Naive thymus-derived CD4-positive, alpha-beta T cell (primary cell): ENCODE data around the gene CCDC50. TPM values are rescaled to one million over a fixed set of nuclear protein-coding genes. Genes with fewer than 3 reads are reported as not detected.

ENCODE experiments used
- ATAC-seq: fragments of 150-1000 bp; cut with Tn5 transposase; 2 replicates; pipeline ENCODE4 v1.10.0; 2021; ENCODE audit warnings: mild to moderate bottlenecking, moderate library complexity
- CTCF ChIA-PET: fragments of 350-600 bp; sonication (Branson Sonifier 250); formaldehyde crosslinking; loops from one replicate; lab custom pipeline; 2021; ENCODE audit warnings: antibody characterized with exemption; lab: Charles Lee
- POLR2A ChIA-PET: fragments of 350-600 bp; sonication (Branson Sonifier 250); formaldehyde crosslinking; loops from one replicate; lab custom pipeline; 2021; ENCODE audit warnings: antibody characterized with exemption, inconsistent platforms; lab: Charles Lee
- DNase-seq, 9 donors: peaks; one replicate each; pipeline versions ENCODE4 v3.0.0 to v3.0.0-alpha.2; 2020 to 2022; ENCODE audit warnings: mixed read lengths in 1 of 9
- H3K27ac ChIP-seq: one replicate; pipeline ENCODE4 v1.7.0; 2013; ENCODE audit warnings: mild to moderate bottlenecking, low read depth, low read length, moderate library complexity
- H3K27me3 ChIP-seq, 2 donors: one replicate each; pipeline ENCODE4 v1.7.0; 2013; ENCODE audit warnings: low read length in 2 of 2, mild to moderate bottlenecking in 2 of 2, moderate library complexity in 2 of 2; ENCODE audit not compliant: control insufficient read depth in 2 of 2, insufficient read depth in 2 of 2
- H3K36me3 ChIP-seq, 3 experiments: 1 replicate in 2 of 3; 2 replicates in 1 of 3; pipeline ENCODE4 v1.7.0; 2013; ENCODE audit warnings: low read length in 3 of 3, mild to moderate bottlenecking in 3 of 3, moderate library complexity in 1 of 3; ENCODE audit not compliant: insufficient read depth in 3 of 3, control insufficient read depth in 2 of 3
- H3K4me1 ChIP-seq, 2 donors: one replicate each; pipeline ENCODE4 v1.7.0; 2013; ENCODE audit warnings: low read length in 2 of 2, mild to moderate bottlenecking in 2 of 2, moderate library complexity in 1 of 2; ENCODE audit not compliant: control insufficient read depth in 2 of 2, insufficient read depth in 2 of 2
- H3K4me3 ChIP-seq: 2 replicates; pipeline ENCODE4 v1.7.0; 2013; ENCODE audit warnings: mild to moderate bottlenecking, low read length
- H3K9me3 ChIP-seq, 3 experiments: 1 replicate in 2 of 3; 2 replicates in 1 of 3; pipeline ENCODE4 v1.7.0; 2013; ENCODE audit warnings: low read length in 3 of 3; ENCODE audit not compliant: control insufficient read depth in 2 of 3
- H3K27ac Mint-ChIP-seq, 9 donors: one replicate each; pipeline ENCODE4 v1.8.0; 2020 to 2022; ENCODE audit warnings: mixed read lengths in 9 of 9, mild to moderate bottlenecking in 8 of 9, moderate library complexity in 5 of 9, inconsistent platforms in 2 of 9
- H3K27me3 Mint-ChIP-seq, 5 donors: one replicate each; pipeline ENCODE4 v1.8.0; 2021 to 2022; ENCODE audit warnings: mixed read lengths in 5 of 5, mild to moderate bottlenecking in 1 of 5
- H3K36me3 Mint-ChIP-seq, 5 donors: one replicate each; pipeline ENCODE4 v1.8.0; 2020 to 2022; ENCODE audit warnings: mixed read lengths in 5 of 5, mild to moderate bottlenecking in 3 of 5, inconsistent platforms in 1 of 5
- H3K4me1 Mint-ChIP-seq, 7 donors: one replicate each; pipeline ENCODE4 v1.8.0; 2020 to 2022; ENCODE audit warnings: mixed read lengths in 7 of 7, mild to moderate bottlenecking in 3 of 7, inconsistent platforms in 1 of 7
- H3K4me3 Mint-ChIP-seq, 10 donors: one replicate each; pipeline ENCODE4 v1.8.0; 2020 to 2022; ENCODE audit warnings: mild to moderate bottlenecking in 10 of 10, mixed read lengths in 10 of 10, moderate library complexity in 6 of 10, inconsistent platforms in 2 of 10
- H3K9me3 Mint-ChIP-seq, 11 donors: one replicate each; pipeline ENCODE4 v1.8.0; 2020 to 2022; ENCODE audit warnings: mixed read lengths in 11 of 11, mild to moderate bottlenecking in 4 of 11, inconsistent platforms in 1 of 11, moderate library complexity in 1 of 11
- intact Hi-C, 2 donors: fragments of 100-400 bp; cut with micrococcal nuclease; formaldehyde crosslinking; loops; one replicate each; pipeline ENCODE4 v1.15.1; 2023
- polyA plus RNA-seq, 2 donors: library from polyadenylated mRNA; unstranded; fragments of 300-500 nt; fragmentation: Illumina TruSeq; gene quantifications; one replicate each; pipeline ENCODE4 v1.2.3, GENCODE V29; 2021
- total RNA-seq, 6 experiments: library from RNA in 5 of 6; stranded (reverse) in 5 of 6; gene quantifications; 1 replicate in 5 of 6; 2 replicates in 1 of 6; pipeline ENCODE4 v1.2.3 and lab custom pipeline; 2021 to 2026

Gene CCDC50
- total and polyA plus RNA-seq, 7 experiments from 2014 or later = 0.92 to 17.9 (median 2.0) TPM

DNA sequence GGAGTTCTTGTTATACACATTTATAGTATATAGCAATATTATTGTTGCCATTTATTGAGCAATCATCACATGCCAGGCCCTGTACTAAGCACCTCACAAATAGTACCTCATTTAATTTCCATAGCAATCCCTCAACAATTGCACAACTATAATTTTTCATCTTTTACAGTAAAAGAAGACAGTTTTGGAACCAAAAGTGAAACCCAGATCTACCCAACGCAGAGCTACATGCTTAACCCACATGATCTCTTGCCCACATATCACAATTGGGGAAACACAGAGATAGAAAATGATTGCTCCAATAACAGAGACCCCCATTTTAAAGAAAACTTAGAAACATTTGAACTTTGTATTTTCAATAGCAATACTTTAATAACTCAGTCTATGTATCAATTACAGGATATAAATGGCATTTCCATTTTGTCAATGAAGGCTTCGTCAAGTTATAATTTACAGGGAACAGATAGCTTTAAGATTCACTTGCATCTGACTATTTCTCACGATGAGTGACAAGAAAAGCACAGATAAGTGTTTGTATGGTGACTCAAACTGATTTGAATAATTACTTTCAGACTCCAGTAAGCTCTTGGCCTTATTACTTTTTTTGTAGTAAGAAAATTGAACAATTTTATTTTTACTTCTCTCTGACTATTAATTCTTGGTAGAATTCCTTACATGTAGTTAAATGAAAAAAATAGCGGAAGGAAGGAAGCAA, 38.7 kb upstream of the CCDC50 start:
- H3K4me3 Mint-ChIP-seq = peak overlapping the region in 5 of 10 donors; percentile 1 to 21 (median 11)
- H3K4me1 Mint-ChIP-seq = peaks cover 0 to 5% (median 0%) of the 10 kb centered on the region in 7 donors
- H3K27ac Mint-ChIP-seq = peak overlapping the region in 3 of 9 donors; percentile 11 to 39 (median 19)
- ATAC-seq = no peak
- H3K36me3 ChIP-seq = no peaks in the 10 kb centered on the region
- H3K36me3 Mint-ChIP-seq = no peaks in the 10 kb centered on the region
- H3K27me3 ChIP-seq = no peaks in the 10 kb centered on the region
- peak in 1 of 9 donors; percentile 1 for DNase-seq
- H3K4me3 ChIP-seq = no peak overlapping the region
- intact Hi-C loops = loop anchor here in 1 of 2 donors (5.0 kb wide), 1 partner anchor 37 kb away; the partner anchor contains the start of gene CCDC50
- peaks cover 0 to 8% (median 0%) of the 10 kb centered on the region in 11 donors for H3K9me3 Mint-ChIP-seq
- POLR2A ChIA-PET = no interaction called here
- no peaks in the 10 kb centered on the region for H3K9me3 ChIP-seq
- CTCF ChIA-PET = no interaction called here
- no peaks in the 10 kb centered on the region for H3K27me3 Mint-ChIP-seq
- H3K27ac ChIP-seq = no peak overlapping the region
- no peaks in the 10 kb centered on the region for H3K4me1 ChIP-seq

DNA sequence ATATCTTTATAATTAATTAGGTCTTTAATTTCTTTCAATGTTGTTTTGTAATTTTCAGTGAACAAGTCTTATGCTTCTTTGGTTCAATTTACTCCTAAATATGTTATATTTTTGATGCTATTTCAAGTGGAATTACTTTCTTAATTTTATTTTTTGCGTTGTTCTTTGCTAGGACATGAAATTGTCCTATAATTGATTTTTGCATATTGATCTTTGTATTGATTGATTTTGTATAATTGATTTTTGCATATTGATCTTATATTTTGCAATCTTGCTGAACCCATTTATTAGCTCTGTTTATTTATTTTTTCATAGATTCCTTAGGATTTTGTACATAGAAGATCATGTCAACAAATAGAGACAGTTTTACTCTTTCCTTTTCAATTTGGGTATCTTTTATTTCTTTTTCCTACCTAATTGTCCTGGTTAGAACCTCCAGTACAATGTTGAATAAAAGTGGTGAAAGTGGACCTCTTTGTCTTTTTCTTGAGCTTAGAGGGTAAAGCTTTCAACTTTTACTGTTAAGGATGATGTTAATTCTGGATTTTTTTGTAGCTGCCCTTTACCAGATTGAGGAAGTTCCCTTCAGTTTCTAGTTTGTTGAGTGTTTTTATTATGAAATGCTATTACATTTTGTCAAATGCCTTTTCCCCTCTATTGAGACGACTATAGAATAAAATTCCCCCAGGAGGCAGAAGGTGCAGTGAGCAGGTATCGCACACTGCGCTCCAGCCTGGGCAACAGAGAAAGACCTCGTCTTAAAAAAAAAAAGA, 36.8 kb upstream of the CCDC50 start:
- no peaks in the 10 kb centered on the region for H3K4me1 ChIP-seq
- Mint-ChIP-seq H3K4me1 (peaks cover 0 to 5% (median 0%) of the 10 kb centered on the region in 7 donors), H3K27ac (no peak overlapping the region), H3K27me3 (no peaks in the 10 kb centered on the region), H3K4me3 (no peak overlapping the region), H3K36me3 (no peaks in the 10 kb centered on the region), H3K9me3 (no peaks in the 10 kb centered on the region)
- H3K27ac ChIP-seq = no peak overlapping the region
- intact Hi-C loops = loop anchor here in 1 of 2 donors (5.0 kb wide), 1 partner anchor 35 kb away; the partner anchor contains the start of gene CCDC50
- ChIA-PET CTCF (no interaction called here), POLR2A (no interaction called here)
- ATAC-seq = no peak
- H3K4me3 ChIP-seq = no peak overlapping the region
- H3K9me3 ChIP-seq = no peaks in the 10 kb centered on the region
- H3K27me3 ChIP-seq = no peaks in the 10 kb centered on the region
- DNase-seq = no peak
- H3K36me3 ChIP-seq = no peaks in the 10 kb centered on the region

DNA sequence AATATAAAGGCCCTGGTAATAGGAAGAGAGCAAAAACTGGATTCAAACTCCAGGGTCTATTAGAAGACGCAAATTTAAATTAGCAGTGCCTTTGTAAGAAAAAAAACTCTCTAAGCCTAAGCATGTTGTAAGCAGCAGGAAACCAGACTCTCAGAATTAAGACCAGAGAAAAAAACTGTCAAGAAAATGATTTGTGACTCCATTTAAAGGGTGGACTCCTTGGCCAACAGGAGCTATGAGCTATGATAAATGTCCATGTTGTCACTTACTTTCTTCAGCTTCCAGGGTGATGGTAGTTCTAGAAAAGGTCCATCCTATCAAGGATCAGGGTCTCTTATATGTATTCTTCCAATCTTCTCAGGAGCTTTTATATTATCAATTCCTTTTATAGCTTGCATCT, 34.9 kb upstream of the CCDC50 start:
- no peak overlapping the region for H3K4me3 Mint-ChIP-seq
- POLR2A ChIA-PET = no interaction called here
- no peak for ATAC-seq
- no peak overlapping the region for H3K4me3 ChIP-seq
- H3K27ac Mint-ChIP-seq = no peak overlapping the region
- H3K9me3 Mint-ChIP-seq = peaks cover 0 to 1% (median 0%) of the 10 kb centered on the region in 11 donors
- no peaks in the 10 kb centered on the region for H3K36me3 Mint-ChIP-seq
- no peaks in the 10 kb centered on the region for H3K27me3 ChIP-seq
- peaks cover 0 to 5% (median 0%) of the 10 kb centered on the region in 7 donors for H3K4me1 Mint-ChIP-seq
- DNase-seq = no peak
- no peaks in the 10 kb centered on the region for H3K36me3 ChIP-seq
- CTCF ChIA-PET = no interaction called here
- intact Hi-C loops = loop anchor here in 1 of 2 donors (5.0 kb wide), 1 partner anchor 33 kb away; the partner anchor contains the start of gene CCDC50
- H3K4me1 ChIP-seq = no peaks in the 10 kb centered on the region
- H3K27me3 Mint-ChIP-seq = no peaks in the 10 kb centered on the region
- no peak overlapping the region for H3K27ac ChIP-seq
- H3K9me3 ChIP-seq = no peaks in the 10 kb centered on the region

DNA sequence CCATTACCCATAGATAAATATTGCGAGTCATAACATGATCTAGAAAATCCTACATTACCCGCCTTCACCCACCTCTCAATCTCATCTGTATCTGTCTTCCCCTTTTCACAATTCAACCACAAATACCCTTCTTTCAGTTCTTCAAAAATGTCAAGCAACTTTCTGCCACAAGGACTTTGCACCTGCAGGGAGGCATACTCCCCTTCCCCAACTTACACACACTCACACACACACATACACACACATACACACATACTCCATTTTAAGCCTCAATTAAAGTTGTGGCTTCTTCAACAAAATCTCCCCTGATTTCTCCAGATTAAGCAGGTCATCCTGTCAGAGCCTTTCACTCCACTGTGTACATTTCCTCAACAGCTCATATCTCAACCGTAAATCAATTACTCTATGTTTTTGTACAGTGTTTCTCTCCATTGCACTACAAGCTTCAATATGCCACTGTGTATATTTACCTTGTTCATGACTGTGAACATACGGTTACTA, 33.1 kb upstream of the CCDC50 start:
- no peak for DNase-seq
- H3K27ac ChIP-seq = no peak overlapping the region
- CTCF ChIA-PET = no interaction called here
- H3K36me3 ChIP-seq = no peaks in the 10 kb centered on the region
- H3K36me3 Mint-ChIP-seq = no peaks in the 10 kb centered on the region
- intact Hi-C loops = no loop called here
- ATAC-seq = peak; percentile 54
- H3K4me1 ChIP-seq = no peaks in the 10 kb centered on the region
- POLR2A ChIA-PET = no interaction called here
- no peaks in the 10 kb centered on the region for H3K27me3 ChIP-seq
- no peak overlapping the region for H3K4me3 Mint-ChIP-seq
- H3K9me3 ChIP-seq = no peaks in the 10 kb centered on the region
- no peaks in the 10 kb centered on the region for H3K27me3 Mint-ChIP-seq
- no peak overlapping the region for H3K4me3 ChIP-seq
- no peak overlapping the region for H3K27ac Mint-ChIP-seq
- peaks cover 0 to 1% (median 0%) of the 10 kb centered on the region in 11 donors for H3K9me3 Mint-ChIP-seq
- no peaks in the 10 kb centered on the region for H3K4me1 Mint-ChIP-seq

DNA sequence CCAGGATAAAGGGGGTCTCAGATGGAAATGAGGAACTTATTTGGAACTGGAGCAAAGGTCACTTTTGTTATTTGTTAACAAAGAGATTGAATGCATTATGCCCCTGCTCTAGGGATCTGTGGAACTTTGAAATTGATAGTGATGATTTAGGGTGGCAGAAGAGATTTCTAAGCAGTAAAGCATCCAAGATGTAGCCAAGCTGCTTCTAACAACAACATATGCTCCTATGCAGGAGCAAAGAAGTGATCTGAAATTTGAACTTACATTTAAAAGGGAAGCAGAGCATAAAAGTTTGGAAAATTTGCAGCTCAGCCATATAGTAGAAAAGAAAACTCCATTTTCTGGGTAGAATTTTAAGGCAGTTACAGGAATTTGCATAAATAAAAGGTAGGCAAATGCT, 30.3 kb upstream of the CCDC50 start:
- Mint-ChIP-seq H3K4me3 (no peak overlapping the region), H3K27ac (no peak overlapping the region), H3K27me3 (no peaks in the 10 kb centered on the region), H3K9me3 (peaks cover 0 to 7% (median 0%) of the 10 kb centered on the region in 11 donors), H3K36me3 (no peaks in the 10 kb centered on the region), H3K4me1 (no peaks in the 10 kb centered on the region)
- POLR2A ChIA-PET = no interaction called here
- H3K27ac ChIP-seq = no peak overlapping the region
- H3K27me3 ChIP-seq = no peaks in the 10 kb centered on the region
- CTCF ChIA-PET = no interaction called here
- no peaks in the 10 kb centered on the region for H3K36me3 ChIP-seq
- ATAC-seq (no peak), DNase-seq (no peak)
- no peaks in the 10 kb centered on the region for H3K4me1 ChIP-seq
- no peak overlapping the region for H3K4me3 ChIP-seq
- H3K9me3 ChIP-seq = no peaks in the 10 kb centered on the region
- intact Hi-C loops = no loop called here

DNA sequence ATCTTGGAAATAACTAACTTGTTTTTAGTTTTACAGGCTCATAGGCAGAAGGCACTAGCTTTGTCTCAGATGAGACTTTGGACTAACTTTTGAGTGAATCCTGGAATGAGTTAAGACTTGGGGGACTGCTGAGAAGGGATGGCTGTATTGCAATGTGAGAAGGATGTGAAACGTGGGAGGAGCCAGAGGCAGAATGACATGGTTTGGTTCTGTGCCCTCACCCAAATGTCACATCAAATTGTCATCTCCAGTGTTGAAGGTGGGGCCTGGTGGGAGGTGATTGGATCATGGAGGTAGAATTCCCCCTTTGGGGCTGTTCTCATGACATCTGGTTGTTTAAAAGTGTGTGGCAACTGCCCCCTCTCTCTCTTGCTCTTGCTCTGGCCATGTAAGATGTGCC, 28.8 kb upstream of the CCDC50 start:
- ChIA-PET POLR2A (no interaction called here), CTCF (no interaction called here)
- H3K27me3 Mint-ChIP-seq = no peaks in the 10 kb centered on the region
- H3K27ac ChIP-seq = no peak overlapping the region
- no peaks in the 10 kb centered on the region for H3K27me3 ChIP-seq
- no peaks in the 10 kb centered on the region for H3K9me3 ChIP-seq
- H3K4me1 ChIP-seq = no peaks in the 10 kb centered on the region
- H3K36me3 Mint-ChIP-seq = no peaks in the 10 kb centered on the region
- no peak overlapping the region for H3K4me3 Mint-ChIP-seq
- ATAC-seq = no peak
- no peak overlapping the region for H3K27ac Mint-ChIP-seq
- intact Hi-C loops = no loop called here
- DNase-seq = no peak
- peaks cover 0 to 7% (median 0%) of the 10 kb centered on the region in 11 donors for H3K9me3 Mint-ChIP-seq
- no peak overlapping the region for H3K4me3 ChIP-seq
- no peaks in the 10 kb centered on the region for H3K4me1 Mint-ChIP-seq
- H3K36me3 ChIP-seq = no peaks in the 10 kb centered on the region
